Hematopoietic multipotent progenitor cell treated with erythropoietin and hydrocortisone succinate and interleukin-3 and kit ligand, for 6 days (in vitro differentiated cells): ENCODE data around the gene CLDN7.

Experiments used
- DNase-seq: peaks from one replicate; pipeline ENCODE4 v3.0.0-alpha.2; 2015

Gene CLDN7

GRCh38 chr17:7284911-7285310 lies 22.6 kb upstream of the CLDN7 start:
- no peak for DNase-seq

- no peak for DNase-seq
Measured at GRCh38 chr17:7283471-7284216, 21.4 kb upstream of the CLDN7 start.

DNA sequence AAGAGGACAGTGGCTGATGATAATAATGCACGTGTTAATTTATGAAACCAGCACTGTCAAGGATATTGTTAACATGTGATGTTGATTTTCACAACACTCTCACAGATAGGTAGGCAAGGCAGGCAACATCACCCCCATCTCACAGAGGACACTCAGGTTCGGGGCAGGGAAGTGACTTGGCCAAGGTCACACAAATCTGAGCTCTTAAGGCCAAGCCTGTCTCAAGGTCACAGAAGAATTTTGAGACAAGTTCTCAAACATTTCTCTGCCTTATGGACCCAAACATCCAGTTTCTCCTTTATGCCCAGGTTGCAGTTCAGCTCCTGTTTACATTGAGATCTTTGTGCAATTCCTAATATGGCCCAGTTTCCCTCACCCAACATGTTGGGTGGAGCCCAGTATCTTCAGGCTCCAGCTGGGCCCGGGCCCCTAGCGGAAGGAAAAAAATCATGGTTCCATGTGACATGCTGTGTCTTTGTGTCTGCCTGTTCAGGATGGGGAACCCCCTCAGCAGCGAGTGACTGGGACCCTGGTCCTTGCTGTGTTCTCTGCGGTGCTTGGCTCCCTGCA lies 20.6 kb upstream of the CLDN7 start:
- DNase-seq = peak; percentile 89

GRCh38 chr17:7281953-7282751 lies 19.9 kb upstream of the CLDN7 start:
- DNase-seq = peak; percentile 46

GRCh38 chr17:7281074-7281952 lies 19.0 kb upstream of the CLDN7 start, which contains the start of gene SLC2A4:
TSS of gene SLC2A4 (plus strand) at chr17:7281718. CDS start at chr17:7281935, 217 bp downstream.
- DNase-seq = peak; percentile 98

- peak; percentile 94 for DNase-seq
Measured at GRCh38 chr17:7280519-7281073, 18.3 kb upstream of the CLDN7 start.

- no peak for DNase-seq
Measured at GRCh38 chr17:7279448-7279847, 17.2 kb upstream of the CLDN7 start.

- no peak for DNase-seq
Measured at GRCh38 chr17:7266784-7267183, 4.5 kb upstream of the CLDN7 start.

- DNase-seq = no peak
Measured at GRCh38 chr17:7263801-7264078, 1.5 kb upstream of the CLDN7 start.

DNA sequence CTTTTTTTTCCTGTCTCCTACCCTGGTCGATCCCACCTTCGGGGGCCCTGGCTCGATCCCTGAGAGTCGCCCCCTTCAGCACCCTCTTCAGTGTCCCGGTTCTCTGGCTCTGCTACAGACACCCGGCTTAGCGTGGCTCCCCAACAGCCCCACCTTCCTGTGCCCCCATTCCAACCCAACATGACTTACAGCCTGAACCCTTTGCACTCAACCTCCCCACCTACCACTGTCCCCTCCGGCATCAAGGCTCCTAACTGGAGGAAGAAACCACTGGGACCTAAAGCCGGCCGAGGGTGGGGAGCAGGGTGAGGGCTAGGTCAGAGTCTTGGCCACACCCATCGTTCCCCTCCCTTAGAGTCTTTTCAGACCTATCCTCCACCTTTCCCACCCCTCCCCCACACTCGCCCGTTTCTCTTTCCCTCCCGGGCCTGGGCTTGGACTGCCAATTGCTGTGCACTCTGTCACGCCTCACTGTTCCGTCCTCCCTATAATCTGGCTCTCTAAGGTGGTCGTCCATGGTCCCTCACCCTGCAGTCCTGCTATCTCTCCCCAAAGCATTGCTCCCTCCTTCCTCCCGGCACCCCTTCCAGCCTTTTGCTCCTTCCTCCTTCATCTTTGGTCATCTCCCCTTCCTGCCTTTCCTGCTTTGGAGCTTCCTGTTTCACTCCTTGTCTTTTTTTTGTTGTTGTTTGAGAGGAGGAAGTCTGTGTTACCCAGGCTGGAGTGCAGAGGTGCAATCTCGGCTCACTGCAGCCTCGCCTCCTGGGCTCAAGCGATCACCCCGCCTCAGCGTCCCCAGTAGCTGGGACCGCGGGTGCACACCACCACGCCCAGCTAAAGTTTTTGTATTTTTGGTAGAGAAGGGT lies 890 bp upstream of the CLDN7 start:
- peak; percentile 72 for DNase-seq

DNA sequence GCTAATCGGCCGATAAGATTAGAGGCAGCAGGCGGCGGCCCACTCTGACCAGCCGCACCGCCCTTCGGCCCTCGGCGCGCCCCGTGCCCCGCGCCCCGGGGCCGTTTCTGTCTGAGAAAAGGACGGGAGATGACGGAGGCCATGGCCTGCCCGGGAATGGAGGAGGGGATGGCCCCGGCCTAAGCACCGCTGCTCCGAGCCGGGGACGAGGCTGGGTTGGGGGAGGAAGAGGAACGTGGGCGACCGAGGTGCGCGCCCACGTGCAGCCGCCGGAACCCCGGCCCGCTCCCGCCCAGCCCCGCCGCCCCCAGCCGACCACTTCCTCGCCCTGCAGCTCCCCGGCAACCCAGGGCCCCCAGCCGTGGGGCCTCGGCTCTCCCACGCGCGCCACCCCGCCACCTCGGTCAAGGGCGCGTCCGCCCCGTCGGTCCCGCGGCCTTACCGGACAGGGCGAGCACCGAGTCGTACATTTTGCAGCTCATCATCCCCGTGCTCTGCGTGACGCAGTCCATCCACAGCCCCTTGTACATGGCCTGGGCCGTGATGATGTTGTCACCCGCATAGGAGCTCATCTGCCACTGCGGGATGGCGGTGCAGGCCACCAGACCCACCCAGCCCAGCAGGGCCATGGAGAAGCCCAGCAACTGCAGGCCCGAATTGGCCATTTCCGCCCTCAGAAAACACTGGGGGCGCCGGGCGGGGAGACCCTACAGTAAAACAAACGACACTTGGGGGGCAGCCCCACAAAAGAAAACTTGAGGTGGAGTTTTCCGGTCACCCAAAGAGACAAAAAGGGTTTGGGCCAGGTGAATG lies 693 bp downstream of the CLDN7 start:
- peak; percentile 33 for DNase-seq

DNA sequence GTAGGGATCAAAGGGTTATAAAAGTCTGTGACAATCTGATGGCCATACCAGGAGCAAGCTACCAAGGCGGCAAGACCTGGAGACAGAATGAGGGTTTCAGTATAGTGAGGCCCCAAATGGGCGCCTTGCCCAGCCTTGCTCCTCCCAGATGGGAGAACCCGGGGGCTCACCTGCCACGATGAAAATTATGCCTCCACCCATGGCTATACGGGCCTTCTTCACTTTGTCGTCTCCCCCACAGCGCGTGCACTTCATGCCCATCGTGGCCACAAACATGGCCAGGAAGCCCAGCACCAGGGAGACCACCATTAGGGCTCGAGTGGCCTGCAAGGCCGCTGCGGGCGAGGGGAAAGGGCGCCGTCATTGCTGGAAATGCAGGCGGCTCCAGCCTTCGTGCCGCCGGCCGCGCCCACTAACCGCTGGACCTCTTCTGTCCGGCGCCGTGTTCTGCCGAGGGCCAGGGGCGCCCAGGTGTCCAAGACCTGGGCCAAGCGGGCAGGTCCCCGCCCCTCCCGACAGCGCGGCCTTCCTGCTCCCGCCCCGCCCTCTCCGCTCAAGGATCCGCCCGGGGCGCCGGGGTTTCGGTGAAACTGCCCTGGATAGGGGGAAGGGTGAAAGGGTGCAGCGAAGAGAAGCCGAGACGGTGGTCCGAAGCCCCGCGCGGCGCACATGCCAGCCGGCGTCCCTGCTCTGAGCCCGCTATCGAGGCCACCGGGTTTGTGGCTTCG lies 1.5 kb downstream of the CLDN7 start:
- peak; percentile 77 for DNase-seq

- no peak for DNase-seq
Measured at GRCh38 chr17:7260151-7260550, 2.1 kb downstream of the CLDN7 start.

GRCh38 chr17:7259555-7259889 lies 2.8 kb downstream of the CLDN7 start:
- DNase-seq = no peak

DNA sequence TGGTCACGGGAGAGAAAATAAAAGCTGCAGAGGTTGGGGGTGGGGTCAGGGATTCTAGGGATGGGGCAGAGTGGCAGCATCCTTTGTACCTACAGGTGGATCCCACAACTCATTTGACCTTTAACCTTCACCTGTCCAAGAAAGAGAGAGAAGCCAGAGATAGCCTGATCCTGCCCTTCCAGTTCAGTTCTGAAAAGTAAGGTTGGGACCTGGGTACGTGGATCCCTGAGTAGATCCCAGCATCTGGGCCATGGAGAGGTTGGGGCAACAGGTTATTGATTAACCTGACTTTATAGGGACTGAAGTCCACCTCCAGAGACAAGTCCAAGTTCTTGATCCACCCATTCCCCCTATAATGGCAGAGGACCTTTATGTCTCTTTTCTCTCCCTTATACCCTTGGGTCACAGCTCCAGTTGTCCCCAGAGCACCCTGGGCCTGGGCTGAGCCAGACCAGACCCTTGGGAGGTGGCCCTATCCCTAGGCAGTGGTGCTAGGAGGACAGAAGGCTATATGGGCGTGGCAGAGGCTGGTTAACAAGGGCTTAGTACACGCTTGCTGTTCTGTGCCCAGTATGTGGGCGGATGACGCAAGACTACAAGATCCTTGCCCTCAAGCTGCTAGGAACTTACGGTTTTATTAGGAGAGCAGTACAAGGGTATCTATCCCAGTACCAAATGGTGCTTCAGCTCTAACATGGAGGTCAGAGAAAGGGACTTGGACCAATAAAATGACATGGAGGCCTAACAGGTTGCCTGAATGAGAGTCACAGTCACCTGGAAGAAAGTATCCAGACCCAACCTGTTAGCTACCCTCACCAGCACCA lies 3.3 kb downstream of the CLDN7 start:
- DNase-seq = peak; percentile 65

DNA sequence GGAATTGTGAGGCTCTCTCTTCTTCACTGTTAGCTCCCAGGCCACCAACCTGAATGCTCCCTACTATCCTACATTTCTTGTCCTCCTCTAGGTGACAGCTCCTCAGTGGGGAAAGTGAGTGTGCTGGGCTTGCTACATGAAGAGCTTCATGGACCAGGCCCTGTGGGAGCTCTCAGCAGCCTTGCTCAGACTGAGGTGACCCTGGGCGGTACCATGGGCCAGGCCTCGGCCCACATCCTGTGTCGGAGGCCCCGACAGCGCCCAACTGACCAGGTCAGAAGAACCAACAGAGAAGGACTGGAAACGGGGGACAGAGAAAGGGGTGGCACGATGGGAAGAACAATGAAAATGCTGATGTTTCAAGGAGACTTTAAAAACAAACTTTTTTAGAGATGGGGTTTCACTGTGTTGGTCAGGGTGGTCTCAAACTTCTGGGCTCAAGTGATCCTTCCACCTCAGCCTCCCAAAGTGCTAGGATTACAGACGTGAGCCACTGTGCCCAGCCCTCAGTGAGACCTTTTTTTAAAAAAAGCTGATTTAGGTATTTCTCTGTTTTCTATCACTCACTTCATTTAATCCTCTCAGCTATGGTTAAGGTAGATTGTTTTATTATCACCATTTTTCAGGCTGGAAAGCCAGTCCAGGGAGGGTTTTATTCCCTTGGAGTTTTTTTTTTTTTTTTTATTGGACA lies 5.4 kb downstream of the CLDN7 start:
- DNase-seq = no peak

- no peak for DNase-seq
Measured at GRCh38 chr17:7254511-7254910, 7.8 kb downstream of the CLDN7 start.

- no peak for DNase-seq
Measured at GRCh38 chr17:7253082-7253481, 9.2 kb downstream of the CLDN7 start.
